ENCODE results near the gene IL22RA2. TPM values are rescaled to one million over a fixed set of nuclear protein-coding genes. Genes with fewer than 3 reads are reported as not detected.

IL22RA2 gene
- total RNA-seq, 1 experiment from 2014 or later, result not detected

DNA sequence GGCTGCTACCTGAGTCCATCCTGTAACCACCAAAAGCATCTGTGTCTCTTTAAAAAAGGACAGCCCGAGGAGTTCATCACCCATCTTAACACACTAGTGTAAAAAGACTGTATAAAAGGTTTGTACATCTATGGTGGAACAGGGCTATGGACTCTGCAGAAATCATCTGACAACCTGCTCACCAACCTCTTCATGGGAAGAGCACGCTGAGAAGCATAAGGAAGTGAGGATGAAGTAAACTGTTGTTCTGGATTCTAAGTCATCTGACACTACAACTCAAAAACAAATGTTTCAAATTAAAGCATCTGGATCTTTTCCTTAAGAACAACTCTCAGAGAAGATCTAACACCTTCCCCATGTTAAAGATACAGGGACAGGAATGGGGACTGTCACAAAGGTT lies 40.4 kb upstream of the IL22RA2 start:
- H3K9me3 Mint-ChIP-seq, result peaks cover 36% of the 10 kb centered on the region
- H3K27ac Mint-ChIP-seq, result no peak overlapping the region
- no peak overlapping the region for H3K4me3 Mint-ChIP-seq
- peaks cover 34% of the 10 kb centered on the region for H3K4me1 Mint-ChIP-seq
- H3K36me3 Mint-ChIP-seq, result peaks cover 42% of the 10 kb centered on the region
- ChIA-PET POLR2A (no interaction called here), CTCF (interaction anchor here (0.9 kb wide), 1 partner anchor 120 kb away, joined by 3 read pairs; no protein-coding TSS in a partner anchor)
- TF ChIP-seq CDX4 (CRISPR knock-in tag; IDR thresholded peaks at IDR 0.05; ENCODE audit: borderline replicate concordance) (no peak), ZNF121 (CRISPR knock-in tag; IDR thresholded peaks at IDR 0.05) (no peak), FOXK1 (CRISPR knock-in tag; IDR thresholded peaks at IDR 0.05) (no peak), MYBL2 (CRISPR knock-in tag; IDR thresholded peaks at IDR 0.05) (no peak), ZNF263 (CRISPR knock-in tag; IDR thresholded peaks at IDR 0.05; ENCODE audit: low read depth) (no peak), TEAD4 (CRISPR knock-in tag; IDR thresholded peaks at IDR 0.05) (no peak), AFF4 (CRISPR knock-in tag; IDR thresholded peaks at IDR 0.05; ENCODE audit: borderline replicate concordance) (no peak), FOXP1 (CRISPR knock-in tag; IDR thresholded peaks at IDR 0.05; ENCODE audit: borderline replicate concordance) (no peak)
- TF ChIP-seq, protein P1, sequence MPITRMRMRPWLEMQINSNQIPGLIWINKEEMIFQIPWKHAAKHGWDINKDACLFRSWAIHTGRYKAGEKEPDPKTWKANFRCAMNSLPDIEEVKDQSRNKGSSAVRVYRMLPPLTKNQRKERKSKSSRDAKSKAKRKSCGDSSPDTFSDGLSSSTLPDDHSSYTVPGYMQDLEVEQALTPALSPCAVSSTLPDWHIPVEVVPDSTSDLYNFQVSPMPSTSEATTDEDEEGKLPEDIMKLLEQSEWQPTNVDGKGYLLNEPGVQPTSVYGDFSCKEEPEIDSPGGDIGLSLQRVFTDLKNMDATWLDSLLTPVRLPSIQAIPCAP (CRISPR knock-in tag; IDR thresholded peaks at IDR 0.05), result no peak
- no peak for DNase-seq (ENCODE audit: low spot score)
- no peak for ATAC-seq
- peaks cover 4% of the 10 kb centered on the region; the same call in 1 of the 2 replicates for H3K27me3 Mint-ChIP-seq (ENCODE audit: low read depth)

DNA sequence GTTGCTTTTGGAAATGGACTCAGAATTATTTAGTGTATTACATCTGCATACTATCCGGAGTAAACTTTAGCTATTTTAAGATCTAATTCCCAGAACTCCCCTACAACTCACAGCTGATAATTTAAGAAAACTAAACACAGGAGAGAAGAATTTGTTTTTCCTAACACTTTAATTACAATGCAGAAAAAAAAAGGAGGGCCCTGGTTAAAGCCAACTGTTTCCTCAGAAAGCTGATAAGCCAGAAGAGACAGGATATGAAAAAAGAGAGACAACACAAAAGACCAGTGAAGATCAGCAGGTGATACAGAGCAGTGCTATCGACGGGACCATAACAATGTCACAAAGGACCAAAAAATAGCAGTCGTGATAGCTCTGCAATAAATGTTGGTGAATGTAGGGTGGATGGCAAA lies 39.9 kb upstream of the IL22RA2 start:
- no peak overlapping the region for H3K4me3 Mint-ChIP-seq

More for the DNA sequence above, 39.9 kb upstream of the IL22RA2 start:
- DNase-seq (ENCODE audit: low spot score), result no peak
- H3K4me1 Mint-ChIP-seq, result peaks cover 31% of the 10 kb centered on the region
- ChIA-PET CTCF (interaction anchor here (0.9 kb wide), 1 partner anchor 119 kb away, joined by 3 read pairs; no protein-coding TSS in a partner anchor), POLR2A (no interaction called here)
- TF ChIP-seq NR3C1 (CRISPR knock-in tag; conservative IDR thresholded peaks at IDR 0.05; ENCODE audit: low read depth) (no peak), CREB1 (CRISPR knock-in tag; IDR thresholded peaks at IDR 0.05) (no peak), FOXP1 (CRISPR knock-in tag; IDR thresholded peaks at IDR 0.05; ENCODE audit: borderline replicate concordance) (no peak), ZNF423 (CRISPR knock-in tag; IDR thresholded peaks at IDR 0.05) (no peak), ZNF219 (CRISPR knock-in tag; IDR thresholded peaks at IDR 0.05; ENCODE audit: borderline replicate concordance) (no peak), ZSCAN18 (CRISPR knock-in tag; IDR thresholded peaks at IDR 0.05) (no peak)
- TF ChIP-seq, protein P2, sequence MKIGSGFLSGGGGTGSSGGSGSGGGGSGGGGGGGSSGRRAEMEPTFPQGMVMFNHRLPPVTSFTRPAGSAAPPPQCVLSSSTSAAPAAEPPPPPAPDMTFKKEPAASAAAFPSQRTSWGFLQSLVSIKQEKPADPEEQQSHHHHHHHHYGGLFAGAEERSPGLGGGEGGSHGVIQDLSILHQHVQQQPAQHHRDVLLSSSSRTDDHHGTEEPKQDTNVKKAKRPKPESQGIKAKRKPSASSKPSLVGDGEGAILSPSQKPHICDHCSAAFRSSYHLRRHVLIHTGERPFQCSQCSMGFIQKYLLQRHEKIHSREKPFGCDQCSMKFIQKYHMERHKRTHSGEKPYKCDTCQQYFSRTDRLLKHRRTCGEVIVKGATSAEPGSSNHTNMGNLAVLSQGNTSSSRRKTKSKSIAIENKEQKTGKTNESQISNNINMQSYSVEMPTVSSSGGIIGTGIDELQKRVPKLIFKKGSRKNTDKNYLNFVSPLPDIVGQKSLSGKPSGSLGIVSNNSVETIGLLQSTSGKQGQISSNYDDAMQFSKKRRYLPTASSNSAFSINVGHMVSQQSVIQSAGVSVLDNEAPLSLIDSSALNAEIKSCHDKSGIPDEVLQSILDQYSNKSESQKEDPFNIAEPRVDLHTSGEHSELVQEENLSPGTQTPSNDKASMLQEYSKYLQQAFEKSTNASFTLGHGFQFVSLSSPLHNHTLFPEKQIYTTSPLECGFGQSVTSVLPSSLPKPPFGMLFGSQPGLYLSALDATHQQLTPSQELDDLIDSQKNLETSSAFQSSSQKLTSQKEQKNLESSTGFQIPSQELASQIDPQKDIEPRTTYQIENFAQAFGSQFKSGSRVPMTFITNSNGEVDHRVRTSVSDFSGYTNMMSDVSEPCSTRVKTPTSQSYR (CRISPR knock-in tag; IDR thresholded peaks at IDR 0.05), result no peak
- H3K9me3 Mint-ChIP-seq, result peaks cover 41% of the 10 kb centered on the region
- peaks cover 46% of the 10 kb centered on the region for H3K36me3 Mint-ChIP-seq
- ATAC-seq, result no peak
- H3K27me3 Mint-ChIP-seq (ENCODE audit: low read depth), result peaks cover 4% of the 10 kb centered on the region; the same call in 1 of the 2 replicates
- no peak overlapping the region for H3K27ac Mint-ChIP-seq

All from WTC11 (cell line).